A673 (cell line): Measurements from ENCODE around the gene RALGAPA1.

Source experiments
- CTCF ChIP-seq: fragments of 300-800, 200-600 bp; sonication (generic); conservative IDR thresholded peaks from 2 replicates; pipeline ENCODE4 v1.5.1; 2017; ENCODE audit warnings: low read depth, mild to moderate bottlenecking, antibody characterized with exemption, low read length, moderate library complexity, mixed read lengths
- EZH2 ChIP-seq: fragments of 200-600 bp; sonication (generic); IDR thresholded peaks from 2 replicates; pipeline ENCODE4 v1.6.1; 2017; ENCODE audit warnings: borderline replicate concordance, low read depth, mild to moderate bottlenecking, mixed read lengths, antibody characterized with exemption, low read length; ENCODE audit not compliant: poor library complexity, severe bottlenecking

- TF ChIP-seq EZH2 (no peak), CTCF (no peak)
These were observed 296.3 kb downstream of the RALGAPA1 start for GRCh38 chr14:35512765-35513164.
